Panc1 (cell line): ENCODE measurements around the gene TTC21B. TPM values are rescaled to one million over a fixed set of nuclear protein-coding genes. Genes with fewer than 3 reads are reported as not detected.
A peak's percentile ranks its signal among the peaks of the same experiment; 100 is the strongest.

Experiments used
- ATAC-seq: fragments of 200-7000 bp; cut with Tn5 transposase; 2 replicates; pipeline ENCODE4 v1.9.1; 2020; ENCODE audit warnings: mild to moderate bottlenecking, moderate library complexity
- BruUV-seq: library from RNA; stranded (reverse); fragments of 400-500 nt; replicated peaks from 2 replicates; lab custom pipeline; 2021; lab: Mats Ljungman, UMichigan
- CTCF ChIA-PET: fragments of 300-600 bp; sonication (Branson Sonifier 250); formaldehyde crosslinking; loops from one replicate; lab custom pipeline; 2022; ENCODE audit warnings: antibody characterized with exemption; lab: Charles Lee
- POLR2A ChIA-PET: fragments of 300-600 bp; sonication (Branson Sonifier 250); formaldehyde crosslinking; loops from one replicate; lab custom pipeline; 2022; ENCODE audit warnings: antibody characterized with exemption; lab: Charles Lee
- DNase-seq: peaks from one replicate; pipeline ENCODE4 v3.0.0-alpha.2; 2010; ENCODE audit warnings: low read depth, low spot score
- H3K27ac ChIP-seq: 2 replicates; pipeline ENCODE4 v1.5.1; 2011; ENCODE audit warnings: mild to moderate bottlenecking, low read length, inconsistent platforms
- H3K27me3 ChIP-seq: fragments of 200-500 bp; sonication (Bioruptor generic); 2 replicates; pipeline ENCODE4 v1.6.0; 2014; ENCODE audit warnings: low read length, inconsistent platforms; ENCODE audit not compliant: control insufficient read depth, insufficient read depth
- H3K36me3 ChIP-seq: fragments of 200-500 bp; sonication (Bioruptor generic); 2 replicates; pipeline ENCODE4 v1.5.1; 2014; ENCODE audit warnings: inconsistent platforms, mild to moderate bottlenecking, low read length, moderate library complexity; ENCODE audit not compliant: control insufficient read depth, insufficient read depth
- H3K4me1 ChIP-seq: 2 replicates; pipeline ENCODE4 v1.5.1; 2011; ENCODE audit warnings: inconsistent platforms, mild to moderate bottlenecking, low read length, moderate library complexity; ENCODE audit not compliant: control insufficient read depth, insufficient read depth
- H3K4me3 ChIP-seq, 2 experiments: 2 replicates each; pipeline ENCODE4 v1.5.1; 2011 to 2012; ENCODE audit warnings: low read depth in 2 of 2, low read length in 2 of 2, mild to moderate bottlenecking in 2 of 2, inconsistent platforms in 1 of 2, moderate library complexity in 1 of 2
- H3K9me3 ChIP-seq: fragments of 200-500 bp; sonication (Bioruptor generic); 2 replicates; pipeline ENCODE4 v1.5.1; 2014; ENCODE audit warnings: low read depth, mild to moderate bottlenecking, inconsistent platforms, low read length, moderate library complexity; ENCODE audit not compliant: control insufficient read depth, insufficient read depth
- POLR2AphosphoS5 ChIP-seq: IDR thresholded peaks from 2 replicates; pipeline ENCODE4 v1.6.1; 2012; ENCODE audit warnings: mild to moderate bottlenecking, low read depth, low read length, moderate library complexity
- SIN3A ChIP-seq: IDR thresholded peaks from 2 replicates; pipeline ENCODE4 v1.6.1; 2012; ENCODE audit warnings: low read depth, mild to moderate bottlenecking, low read length, moderate library complexity, borderline replicate concordance; ENCODE audit not compliant: insufficient read depth
- TCF7L2 ChIP-seq: IDR thresholded peaks from 2 replicates; pipeline ENCODE4 v1.6.1; 2011; ENCODE audit warnings: mild to moderate bottlenecking, low read depth, low read length, inconsistent platforms
- in situ Hi-C: cut with HindIII; loops from 2 replicates; pipeline ENCODE4 v1.10.0; 2016; ENCODE audit warnings: low sequenced_read_pairs, low pct_unique_long_range_greater_than_20kb
- intact Hi-C: fragments of 100-400 bp; cut with micrococcal nuclease; formaldehyde crosslinking; loops from one replicate; pipeline ENCODE4 v1.10.0; 2022; ENCODE audit not compliant: unreplicated experiment
- total RNA-seq: library from RNA; stranded (reverse); gene quantifications from one replicate; pipeline ENCODE4 v1.2.1, GENCODE V29; 2021; ENCODE audit not compliant: unreplicated experiment
- TF ChIP-seq, protein P1 (sequence below): fragments of 450-650 bp; IDR thresholded peaks from 2 replicates; pipeline ENCODE4 v1.5.1; 2017; ENCODE audit warnings: mild to moderate bottlenecking
- TF ChIP-seq, protein P2 (sequence below), 2 experiments: IDR thresholded peaks; 2 replicates each; pipeline ENCODE4 v1.6.1; 2011 to 2012; ENCODE audit warnings: low read depth in 2 of 2, control low read depth in 1 of 2, low read length in 1 of 2, mild to moderate bottlenecking in 1 of 2, moderate library complexity in 1 of 2; ENCODE audit not compliant: insufficient read depth in 1 of 2

The TTC21B gene
- total RNA-seq, 1 experiment from 2014 or later, result 12.4 TPM

DNA sequence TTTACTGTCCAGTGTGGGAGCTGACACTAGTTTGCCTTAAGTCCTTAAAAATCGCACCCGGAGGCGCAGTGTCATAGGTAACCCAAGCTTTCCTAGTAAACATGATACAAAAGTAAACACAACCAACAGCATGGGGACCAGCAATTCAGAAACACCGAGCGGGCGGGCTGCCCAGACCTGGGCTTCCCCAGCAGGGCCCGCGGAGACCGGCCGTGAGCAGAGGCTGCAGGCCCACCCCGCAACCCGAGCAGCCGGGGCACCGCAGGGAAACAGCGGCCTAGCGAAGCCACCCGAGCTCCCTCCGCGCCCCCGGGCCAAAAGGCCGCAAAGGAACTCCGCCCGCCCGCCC, 296 bp downstream of the TTC21B start:
- TF ChIP-seq, protein P1, sequence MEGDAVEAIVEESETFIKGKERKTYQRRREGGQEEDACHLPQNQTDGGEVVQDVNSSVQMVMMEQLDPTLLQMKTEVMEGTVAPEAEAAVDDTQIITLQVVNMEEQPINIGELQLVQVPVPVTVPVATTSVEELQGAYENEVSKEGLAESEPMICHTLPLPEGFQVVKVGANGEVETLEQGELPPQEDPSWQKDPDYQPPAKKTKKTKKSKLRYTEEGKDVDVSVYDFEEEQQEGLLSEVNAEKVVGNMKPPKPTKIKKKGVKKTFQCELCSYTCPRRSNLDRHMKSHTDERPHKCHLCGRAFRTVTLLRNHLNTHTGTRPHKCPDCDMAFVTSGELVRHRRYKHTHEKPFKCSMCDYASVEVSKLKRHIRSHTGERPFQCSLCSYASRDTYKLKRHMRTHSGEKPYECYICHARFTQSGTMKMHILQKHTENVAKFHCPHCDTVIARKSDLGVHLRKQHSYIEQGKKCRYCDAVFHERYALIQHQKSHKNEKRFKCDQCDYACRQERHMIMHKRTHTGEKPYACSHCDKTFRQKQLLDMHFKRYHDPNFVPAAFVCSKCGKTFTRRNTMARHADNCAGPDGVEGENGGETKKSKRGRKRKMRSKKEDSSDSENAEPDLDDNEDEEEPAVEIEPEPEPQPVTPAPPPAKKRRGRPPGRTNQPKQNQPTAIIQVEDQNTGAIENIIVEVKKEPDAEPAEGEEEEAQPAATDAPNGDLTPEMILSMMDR, result no peak
- TF ChIP-seq, protein P2, sequence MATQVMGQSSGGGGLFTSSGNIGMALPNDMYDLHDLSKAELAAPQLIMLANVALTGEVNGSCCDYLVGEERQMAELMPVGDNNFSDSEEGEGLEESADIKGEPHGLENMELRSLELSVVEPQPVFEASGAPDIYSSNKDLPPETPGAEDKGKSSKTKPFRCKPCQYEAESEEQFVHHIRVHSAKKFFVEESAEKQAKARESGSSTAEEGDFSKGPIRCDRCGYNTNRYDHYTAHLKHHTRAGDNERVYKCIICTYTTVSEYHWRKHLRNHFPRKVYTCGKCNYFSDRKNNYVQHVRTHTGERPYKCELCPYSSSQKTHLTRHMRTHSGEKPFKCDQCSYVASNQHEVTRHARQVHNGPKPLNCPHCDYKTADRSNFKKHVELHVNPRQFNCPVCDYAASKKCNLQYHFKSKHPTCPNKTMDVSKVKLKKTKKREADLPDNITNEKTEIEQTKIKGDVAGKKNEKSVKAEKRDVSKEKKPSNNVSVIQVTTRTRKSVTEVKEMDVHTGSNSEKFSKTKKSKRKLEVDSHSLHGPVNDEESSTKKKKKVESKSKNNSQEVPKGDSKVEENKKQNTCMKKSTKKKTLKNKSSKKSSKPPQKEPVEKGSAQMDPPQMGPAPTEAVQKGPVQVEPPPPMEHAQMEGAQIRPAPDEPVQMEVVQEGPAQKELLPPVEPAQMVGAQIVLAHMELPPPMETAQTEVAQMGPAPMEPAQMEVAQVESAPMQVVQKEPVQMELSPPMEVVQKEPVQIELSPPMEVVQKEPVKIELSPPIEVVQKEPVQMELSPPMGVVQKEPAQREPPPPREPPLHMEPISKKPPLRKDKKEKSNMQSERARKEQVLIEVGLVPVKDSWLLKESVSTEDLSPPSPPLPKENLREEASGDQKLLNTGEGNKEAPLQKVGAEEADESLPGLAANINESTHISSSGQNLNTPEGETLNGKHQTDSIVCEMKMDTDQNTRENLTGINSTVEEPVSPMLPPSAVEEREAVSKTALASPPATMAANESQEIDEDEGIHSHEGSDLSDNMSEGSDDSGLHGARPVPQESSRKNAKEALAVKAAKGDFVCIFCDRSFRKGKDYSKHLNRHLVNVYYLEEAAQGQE (IDR thresholded peaks at IDR 0.05; ENCODE audit: insufficient read depth in 1 of 2, low read depth in 2 of 2, low read length in 1 of 2), result no peak
- TF ChIP-seq TCF7L2, result no peak
- TF ChIP-seq SIN3A, result no peak
- no peak for TF ChIP-seq POLR2AphosphoS5
- H3K27ac ChIP-seq, result peak overlapping the region; percentile 75

DNA sequence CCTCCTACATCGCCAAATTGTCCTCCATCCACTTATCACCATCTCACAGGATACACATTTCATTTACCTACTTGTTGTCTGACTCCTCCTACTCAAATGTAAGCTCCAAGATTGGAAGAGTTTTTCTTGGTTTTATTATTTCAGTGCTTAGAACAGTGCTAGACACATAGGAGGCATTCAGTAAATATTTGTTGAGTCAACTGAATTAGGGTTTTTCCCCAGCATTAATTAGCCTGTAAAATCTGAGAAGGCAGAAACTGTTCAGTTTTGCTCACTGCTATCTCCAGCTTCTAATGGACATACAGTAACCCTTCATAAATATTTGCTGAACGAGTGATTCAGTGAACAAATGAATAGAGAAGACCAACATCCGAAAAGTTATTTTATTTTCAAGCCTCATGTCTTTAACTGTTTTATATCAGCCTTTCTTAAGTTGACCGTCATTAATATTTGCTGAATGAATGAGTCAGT, 800 bp downstream of the TTC21B start:
- Histone ChIP-seq H3K27ac (peak overlapping the region; percentile 75), H3K4me3 (peak overlapping the region; percentile 74 to 85), H3K36me3 (no peaks in the 10 kb centered on the region; the same call in 1 of the 2 replicates), H3K4me1 (peaks cover 15% of the 10 kb centered on the region), H3K9me3 (no peaks in the 10 kb centered on the region), H3K27me3 (no peaks in the 10 kb centered on the region)
- ATAC-seq (no peak), DNase-seq (no peak)
- TSS peak; percentile 69 for BruUV-seq
- in situ Hi-C loops, result no loop called here
- TF ChIP-seq SIN3A, result no peak
- TF ChIP-seq POLR2AphosphoS5, result no peak
- TF ChIP-seq, protein P1, result no peak
- no peak for TF ChIP-seq TCF7L2
- TF ChIP-seq, protein P2 (IDR thresholded peaks at IDR 0.05; ENCODE audit: insufficient read depth in 1 of 2, low read depth in 2 of 2, low read length in 1 of 2), result no peak
- CTCF ChIA-PET, result interaction anchor here (0.7 kb wide), 1 partner anchor 174 kb away, joined by 4 read pairs; no protein-coding TSS in a partner anchor
- intact Hi-C loops, result loop anchor here (5.0 kb wide), 1 partner anchor 230 kb away; no protein-coding TSS in a partner anchor
- POLR2A ChIA-PET, result no interaction called here

More for the DNA sequence above, 296 bp downstream of the TTC21B start:
- intact Hi-C loops (loop anchor here (5.0 kb wide), 1 partner anchor 229 kb away; no protein-coding TSS in a partner anchor), in situ Hi-C loops (no loop called here)
- BruUV-seq, result no TSS peak
- CTCF ChIA-PET, result interaction anchor here (0.7 to 1.8 kb wide), 2 partner anchors 173 to 175 kb away, joined by 4 to 10 read pairs; partner anchors contain the start of gene SCN1A
- no peaks in the 10 kb centered on the region; the same call in 1 of the 2 replicates for H3K36me3 ChIP-seq
- peak overlapping the region; percentile 74 to 85 for H3K4me3 ChIP-seq
- no peaks in the 10 kb centered on the region for H3K9me3 ChIP-seq
- peak; percentile 68 for ATAC-seq
- H3K27me3 ChIP-seq, result no peaks in the 10 kb centered on the region
- no peak for DNase-seq
- H3K4me1 ChIP-seq, result peaks cover 15% of the 10 kb centered on the region
- POLR2A ChIA-PET, result no interaction called here
